ENCODE results near the gene B3GALT6.

DNA sequence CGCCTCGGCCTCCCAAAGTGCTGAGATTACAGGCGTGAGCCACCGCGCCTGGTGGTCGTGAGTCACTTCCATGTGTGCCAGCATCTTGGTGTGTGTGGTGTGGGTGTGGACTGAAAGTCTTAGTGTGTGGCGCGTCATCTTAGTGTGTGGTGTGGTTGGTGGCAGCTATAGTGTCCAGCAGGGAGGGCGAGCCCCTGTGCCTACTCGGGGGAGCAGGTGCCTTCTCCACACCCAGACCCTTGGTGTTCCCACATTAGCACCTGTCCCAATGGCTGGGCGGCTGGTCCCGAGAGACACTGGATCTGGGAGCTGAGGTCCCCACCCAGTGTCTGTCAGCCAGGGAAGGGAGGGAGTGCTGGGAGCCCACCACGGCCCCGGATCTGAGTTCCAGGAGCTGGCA lies 51.0 kb downstream of the B3GALT6 start:
- TF ChIP-seq CTCF (IDR thresholded peaks at IDR 0.05), result no peak
- no peak for TF ChIP-seq EZH2 (IDR thresholded peaks at IDR 0.05)
- no peak for TF ChIP-seq EZH2phosphoT487 (IDR thresholded peaks at IDR 0.05)
